Measurements from ENCODE around the gene RPEL1.

The RPEL1 gene

DNA sequence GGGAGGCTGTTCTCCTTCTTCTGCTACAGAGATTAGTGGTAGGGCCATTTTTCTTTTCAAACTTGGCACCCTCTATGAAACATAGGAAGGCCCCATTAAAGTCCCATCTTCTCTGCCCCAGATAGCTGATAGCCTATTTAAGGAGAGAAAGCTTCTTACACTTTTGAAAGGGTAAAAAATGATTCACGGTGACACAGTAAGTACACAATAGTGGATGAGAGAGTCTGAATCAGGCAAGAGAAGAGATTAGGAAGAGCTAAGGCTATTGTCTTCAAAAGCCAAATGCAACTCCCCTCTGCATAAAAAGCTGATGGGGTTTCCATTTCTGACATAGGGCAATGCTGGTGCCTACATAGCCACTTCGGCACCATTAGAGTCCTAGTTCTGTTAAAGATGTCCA lies 34.8 kb downstream of the RPEL1 start:
- DNase-seq (ENCODE audit: low read depth): no peak

- DNase-seq (ENCODE audit: low read depth): no peak
These were observed 36.1 kb downstream of the RPEL1 start for GRCh38 chr10:103281753-103282152.

- DNase-seq (ENCODE audit: low read depth): no peak
These were observed 37.3 kb downstream of the RPEL1 start for GRCh38 chr10:103282961-103283360.

GRCh38 chr10:103284170-103284569 lies 38.5 kb downstream of the RPEL1 start:
- no peak for DNase-seq (ENCODE audit: low read depth)

DNA sequence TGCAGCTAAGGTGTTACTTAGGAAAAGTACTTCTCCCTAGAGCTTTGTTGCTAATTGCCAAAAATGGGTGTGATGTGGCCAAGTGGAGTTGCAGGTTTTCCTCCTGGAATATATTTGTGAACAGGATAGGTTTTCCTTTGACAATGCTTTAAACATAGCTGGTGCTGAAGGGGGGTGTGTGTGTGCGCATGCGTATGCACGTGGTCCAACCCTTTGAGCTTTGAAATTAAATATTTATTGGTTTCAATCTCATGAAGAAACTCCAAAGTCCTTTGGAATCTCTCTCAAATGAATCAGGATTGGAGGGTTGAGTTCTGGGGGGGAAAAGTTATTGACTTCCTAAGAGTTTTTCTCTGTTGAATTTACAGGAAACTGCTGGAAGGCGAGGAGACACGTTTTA lies 42.3 kb downstream of the RPEL1 start:
- no peak for DNase-seq (ENCODE audit: low read depth)

GRCh38 chr10:103291588-103291987 lies 45.9 kb downstream of the RPEL1 start:
- DNase-seq (ENCODE audit: low read depth): no peak

DNA sequence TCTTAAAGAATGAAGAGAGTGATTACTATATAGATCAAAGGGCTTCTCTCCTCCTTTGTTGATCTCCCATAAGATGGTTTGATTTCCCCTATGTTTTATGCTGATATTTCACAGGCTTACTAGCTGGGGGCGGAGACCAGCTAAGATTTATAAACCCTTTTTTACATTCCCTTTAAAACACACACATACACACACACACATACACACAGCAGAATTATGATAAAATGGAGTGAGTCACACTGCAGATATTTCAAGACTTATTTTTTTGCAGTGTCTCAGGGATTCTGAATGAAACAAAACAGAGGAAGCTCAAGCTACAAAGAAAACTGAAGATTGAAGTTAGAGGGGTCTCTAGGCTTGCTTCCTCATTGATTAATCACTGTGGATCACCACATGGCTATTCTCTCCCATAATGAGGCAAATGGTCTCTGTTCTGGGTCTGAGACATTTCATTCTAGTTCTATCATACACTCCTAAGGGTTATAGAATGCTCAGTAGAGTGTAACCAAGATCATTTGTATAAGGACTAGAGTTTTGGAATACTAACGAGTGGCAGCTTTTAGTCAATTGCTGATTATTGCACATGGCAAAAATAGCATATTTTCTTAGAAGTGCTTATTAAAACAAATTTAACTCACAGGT lies 49.8 kb downstream of the RPEL1 start:
- no peak for DNase-seq (ENCODE audit: low read depth)
